Heart left ventricle (tissue), 13 donors: ENCODE data around the gene ADAM8.

Experiments
- POLR2A ChIP-seq, 2 donors: fragments of 450-650 bp; IDR thresholded peaks; one replicate each; pipeline ENCODE4 v1.6.1; 2017; ENCODE audit warnings: antibody characterized with exemption in 2 of 2, mild to moderate bottlenecking in 2 of 2, moderate library complexity in 2 of 2
- TF ChIP-seq, protein P1 (sequence below), 12 donors: fragments of 200-600 bp; sonication (generic) in 4 of 12; IDR thresholded peaks; one replicate each; pipeline versions ENCODE4 v1.5.0 to v1.8.0; 2018 to 2022; ENCODE audit warnings: antibody characterized with exemption in 12 of 12, mild to moderate bottlenecking in 5 of 12
- donor health status: ischemic (EF 13 %, LVEDD 7.1; RV severe dilation, severe dysfunction).
- donor health status: DM: no; HTN: yes; CAD: no.
- donor health status: DM: no; HTN: no; CAD: no.
- donor health status: ischemic (EF 25% LVEDD 6.9; RV normal size, moderate dysfunction).
- donor health status: ischemic (EF 25% LVEDD 5.7; RV mildly dilated, moderate dysfunction).
- donor health status: ischemic (EF 35%, LVEDD 5.7; RV mildly dilated, moderate dysfunction).
- donor health status: nonischemic (EF 11% LVEDD 7.7; RV severe dilation, severe dysfunction).
- donor health status: DM: yes; HTN: yes; CAD: no.
- donor health status: PGD.
- donor health status: ischemic (EF 29% LVEDD 5.4; RV normal size, mild dysfunction).
- donor health status: nonischemic (EF 23%, LVEDD 6.1; RV moderate dilation, normal function).

DNA sequence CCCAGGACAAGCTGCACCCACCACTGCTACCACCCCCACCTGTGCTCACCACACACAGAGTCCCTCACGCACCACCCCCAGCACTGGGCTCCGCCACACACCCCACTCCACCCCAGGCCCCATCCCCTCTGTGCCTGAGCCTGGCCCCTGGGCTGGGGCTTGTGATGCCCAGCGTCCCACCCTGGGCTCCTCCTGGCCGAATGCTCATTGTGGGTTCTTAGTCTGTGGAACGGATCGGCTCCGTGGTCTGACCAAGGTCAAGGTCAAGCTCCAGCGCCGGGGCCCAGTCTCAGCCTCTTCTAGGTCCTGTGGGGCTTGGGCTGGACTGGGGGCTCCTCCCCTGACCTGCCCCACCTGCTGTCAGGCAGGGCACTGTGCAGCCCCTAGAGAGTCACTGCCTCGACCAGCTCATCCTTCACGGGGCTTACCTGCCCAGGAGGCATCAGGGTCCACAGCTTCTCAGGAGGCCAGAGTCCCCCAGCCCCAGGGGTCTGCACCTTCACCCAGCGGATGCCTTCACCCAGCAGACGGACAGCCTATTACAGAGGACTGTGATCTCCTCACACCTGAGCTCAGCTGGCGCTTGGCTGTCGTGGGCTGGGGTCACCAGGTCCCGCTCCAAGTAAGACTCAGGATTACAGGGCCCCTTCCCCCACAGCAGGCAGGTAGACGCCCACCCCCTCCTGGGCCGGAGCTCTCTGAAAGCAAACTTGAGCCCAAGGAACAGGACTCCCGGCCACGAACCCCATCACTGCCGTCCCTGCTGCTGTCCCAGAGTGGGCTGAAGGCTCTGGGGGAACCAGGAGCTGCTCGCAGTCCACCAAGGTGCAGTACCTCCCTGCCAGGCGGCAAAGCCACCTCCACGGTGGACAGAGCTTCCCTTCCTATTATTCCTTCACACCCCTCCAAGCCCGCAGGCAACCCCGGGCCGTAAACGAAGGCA lies 61.9 kb downstream of the ADAM8 start:
- TF ChIP-seq, protein P1, sequence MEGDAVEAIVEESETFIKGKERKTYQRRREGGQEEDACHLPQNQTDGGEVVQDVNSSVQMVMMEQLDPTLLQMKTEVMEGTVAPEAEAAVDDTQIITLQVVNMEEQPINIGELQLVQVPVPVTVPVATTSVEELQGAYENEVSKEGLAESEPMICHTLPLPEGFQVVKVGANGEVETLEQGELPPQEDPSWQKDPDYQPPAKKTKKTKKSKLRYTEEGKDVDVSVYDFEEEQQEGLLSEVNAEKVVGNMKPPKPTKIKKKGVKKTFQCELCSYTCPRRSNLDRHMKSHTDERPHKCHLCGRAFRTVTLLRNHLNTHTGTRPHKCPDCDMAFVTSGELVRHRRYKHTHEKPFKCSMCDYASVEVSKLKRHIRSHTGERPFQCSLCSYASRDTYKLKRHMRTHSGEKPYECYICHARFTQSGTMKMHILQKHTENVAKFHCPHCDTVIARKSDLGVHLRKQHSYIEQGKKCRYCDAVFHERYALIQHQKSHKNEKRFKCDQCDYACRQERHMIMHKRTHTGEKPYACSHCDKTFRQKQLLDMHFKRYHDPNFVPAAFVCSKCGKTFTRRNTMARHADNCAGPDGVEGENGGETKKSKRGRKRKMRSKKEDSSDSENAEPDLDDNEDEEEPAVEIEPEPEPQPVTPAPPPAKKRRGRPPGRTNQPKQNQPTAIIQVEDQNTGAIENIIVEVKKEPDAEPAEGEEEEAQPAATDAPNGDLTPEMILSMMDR (IDR thresholded peaks at IDR 0.05), result no peak
- no peak for TF ChIP-seq POLR2A (IDR thresholded peaks at IDR 0.05)
